Erythroblast (primary cell): ENCODE data around the gene CELF2.

Source experiments
- GATA1 ChIP-seq: IDR thresholded peaks from 2 replicates; pipeline ENCODE4 v1.6.1; 2011; ENCODE audit warnings: low read depth, mild to moderate bottlenecking, control low read depth, low read length, moderate library complexity
- POLR2A ChIP-seq: IDR thresholded peaks from 2 replicates; pipeline ENCODE4 v1.6.1; 2011; ENCODE audit warnings: mild to moderate bottlenecking, low read length

DNA sequence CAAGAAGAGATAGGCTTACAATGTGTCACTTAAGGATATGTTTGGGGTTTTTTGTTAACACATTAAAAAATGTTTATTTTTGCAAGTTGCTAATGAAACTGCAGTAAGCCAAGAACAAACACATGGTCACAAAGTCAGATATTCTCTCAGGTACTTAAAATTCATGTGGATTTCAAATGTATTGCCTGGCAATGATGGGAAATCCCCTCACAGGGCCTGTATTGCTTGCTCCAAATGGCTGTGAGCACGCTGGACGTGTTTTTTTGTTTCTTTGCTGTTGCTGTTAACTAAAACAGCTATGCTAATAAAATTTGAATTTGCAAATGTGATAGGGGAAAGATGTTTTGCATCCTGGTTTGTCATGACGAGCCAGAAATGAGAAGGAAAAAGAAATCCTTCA, 3.8 kb upstream of the CELF2 start:
- TF ChIP-seq POLR2A (no peak), GATA1 (no peak)
